NCI-H187 treated with DMSO at 0.1 percent for 48 hours (cell line): ENCODE results near the gene SLFN5.
"Not testable (repeated sequence)": the region's sequence is repeated elsewhere in the genome, so short reads cannot be mapped to it uniquely, and the experiment has no call there.

Experiments
- DNase-seq: peaks from one replicate; lab custom pipeline; 2025; lab: John Stamatoyannopoulos, UW

The SLFN5 gene

GRCh38 chr17:35242158-35242804 lies 591 bp upstream of the SLFN5 start:
- peak; percentile 35 for DNase-seq

- DNase-seq: no peak
Observed at GRCh38 chr17:35243561-35244340, 879 bp downstream of the SLFN5 start.

- no peak for DNase-seq
Observed at GRCh38 chr17:35244341-35245195, 1.7 kb downstream of the SLFN5 start.

GRCh38 chr17:35245196-35245486 lies 2.3 kb downstream of the SLFN5 start:
- DNase-seq: no peak

GRCh38 chr17:35252651-35253050 lies 9.8 kb downstream of the SLFN5 start:
- no peak for DNase-seq

- DNase-seq: no peak
Observed at GRCh38 chr17:35254107-35254773, 11.4 kb downstream of the SLFN5 start.

- no peak for DNase-seq
Observed at GRCh38 chr17:35255316-35255715, 12.4 kb downstream of the SLFN5 start.

GRCh38 chr17:35256629-35257028 lies 13.8 kb downstream of the SLFN5 start:
- no peak for DNase-seq

GRCh38 chr17:35257208-35257659 lies 14.4 kb downstream of the SLFN5 start:
- DNase-seq: peak; percentile 62

GRCh38 chr17:35259001-35259400 lies 16.1 kb downstream of the SLFN5 start:
- DNase-seq: no peak

GRCh38 chr17:35265071-35265470 lies 22.2 kb downstream of the SLFN5 start:
- DNase-seq: no peak

GRCh38 chr17:35265566-35266141 lies 22.8 kb downstream of the SLFN5 start:
- DNase-seq: no peak

- DNase-seq: not testable (repeated sequence)
Observed at GRCh38 chr17:35274167-35275066, 31.5 kb downstream of the SLFN5 start.

GRCh38 chr17:35278454-35278853 lies 35.6 kb downstream of the SLFN5 start:
- DNase-seq: not testable (repeated sequence)

- not testable (repeated sequence) for DNase-seq
Observed at GRCh38 chr17:35278876-35279275, 36.0 kb downstream of the SLFN5 start.

- DNase-seq: no peak
Observed at GRCh38 chr17:35283767-35284166, 40.9 kb downstream of the SLFN5 start.

- no peak for DNase-seq
Observed at GRCh38 chr17:35284955-35285354, 42.1 kb downstream of the SLFN5 start.

GRCh38 chr17:35286120-35286781 lies 43.4 kb downstream of the SLFN5 start:
- DNase-seq: no peak

- no peak for DNase-seq
Observed at GRCh38 chr17:35287286-35287811, 44.5 kb downstream of the SLFN5 start.

GRCh38 chr17:35289222-35289621 lies 46.4 kb downstream of the SLFN5 start:
- no peak for DNase-seq
